A673 (cell line): ENCODE measurements around the gene ZNF74. TPM values are rescaled to one million over a fixed set of nuclear protein-coding genes. Genes with fewer than 3 reads are reported as not detected.
"Not testable (repeated sequence)": the region's sequence is repeated elsewhere in the genome, so short reads cannot be mapped to it uniquely, and the experiment has no call there.

Experiments
- BruUV-seq: library from RNA; stranded (reverse); fragments of 400-500 nt; replicated peaks from 2 replicates; lab custom pipeline; 2021; lab: Mats Ljungman, UMichigan
- CTCF ChIA-PET: fragments of 300-600 bp; sonication (Branson Sonifier 250); formaldehyde crosslinking; loops from one replicate; lab custom pipeline; 2022; ENCODE audit warnings: antibody characterized with exemption; lab: Charles Lee
- POLR2A ChIA-PET: fragments of 300-600 bp; sonication (Branson Sonifier 250); formaldehyde crosslinking; loops from one replicate; lab custom pipeline; 2022; ENCODE audit warnings: antibody characterized with exemption; ENCODE audit not compliant: low non-redundant PET; lab: Charles Lee
- DNase-seq: peaks from one replicate; pipeline ENCODE4 v3.0.0-alpha.2; 2015; ENCODE audit warnings: low spot score
- H3K27ac ChIP-seq: fragments of 200-600 bp; sonication (generic); 2 replicates; pipeline ENCODE4 v1.5.1; 2016; ENCODE audit warnings: mixed run types, low read depth, mild to moderate bottlenecking, mixed read lengths, antibody characterized with exemption, low read length; ENCODE audit not compliant: poor library complexity, severe bottlenecking
- H3K27me3 ChIP-seq: fragments of 200-600 bp; sonication (generic); replicated peaks from 2 replicates; pipeline ENCODE4 v1.6.1; 2017; ENCODE audit warnings: mixed run types, low read depth, mild to moderate bottlenecking, mixed read lengths, antibody characterized with exemption, low read length; ENCODE audit not compliant: insufficient read depth, poor library complexity
- H3K36me3 ChIP-seq: fragments of 200-600 bp; sonication (generic); 2 replicates; pipeline ENCODE4 v1.6.1; 2016; ENCODE audit warnings: mixed run types, mild to moderate bottlenecking, mixed read lengths, antibody characterized with exemption, low read length; ENCODE audit not compliant: insufficient read depth, poor library complexity, severe bottlenecking
- H3K4me1 ChIP-seq: fragments of 200-600 bp; sonication (generic); 2 replicates; pipeline ENCODE4 v1.6.1; 2017; ENCODE audit warnings: mixed run types, mild to moderate bottlenecking, mixed read lengths, antibody characterized with exemption, low read length; ENCODE audit not compliant: insufficient read depth, poor library complexity, severe bottlenecking
- H3K4me3 ChIP-seq: fragments of 200-600 bp; sonication (generic); 2 replicates; pipeline ENCODE4 v1.5.1; 2016; ENCODE audit warnings: low read depth, mixed run types, mild to moderate bottlenecking, mixed read lengths, low read length; ENCODE audit not compliant: poor library complexity, severe bottlenecking
- H3K9me3 ChIP-seq: fragments of 200-600 bp; sonication (generic); 2 replicates; pipeline ENCODE4 v1.6.1; 2016; ENCODE audit warnings: mixed run types, low read depth, mild to moderate bottlenecking, mixed read lengths, antibody characterized with exemption, low read length; ENCODE audit not compliant: poor library complexity, severe bottlenecking
- CTCF ChIP-seq: fragments of 300-800, 200-600 bp; sonication (generic); conservative IDR thresholded peaks from 2 replicates; pipeline ENCODE4 v1.5.1; 2017; ENCODE audit warnings: low read depth, mild to moderate bottlenecking, antibody characterized with exemption, low read length, moderate library complexity, mixed read lengths
- EZH2 ChIP-seq: fragments of 200-600 bp; sonication (generic); IDR thresholded peaks from 2 replicates; pipeline ENCODE4 v1.6.1; 2017; ENCODE audit warnings: borderline replicate concordance, low read depth, mild to moderate bottlenecking, mixed read lengths, antibody characterized with exemption, low read length; ENCODE audit not compliant: poor library complexity, severe bottlenecking
- intact Hi-C: fragments of 100-400 bp; cut with micrococcal nuclease; formaldehyde crosslinking; loops from one replicate; pipeline ENCODE4 v1.10.0; 2022; ENCODE audit not compliant: unreplicated experiment
- total RNA-seq: library from RNA; stranded (reverse); gene quantifications from 2 replicates; pipeline ENCODE4 v1.2.3, GENCODE V29; 2021

The ZNF74 gene
- total RNA-seq, 1 experiment from 2014 or later, result 37.2 TPM

DNA sequence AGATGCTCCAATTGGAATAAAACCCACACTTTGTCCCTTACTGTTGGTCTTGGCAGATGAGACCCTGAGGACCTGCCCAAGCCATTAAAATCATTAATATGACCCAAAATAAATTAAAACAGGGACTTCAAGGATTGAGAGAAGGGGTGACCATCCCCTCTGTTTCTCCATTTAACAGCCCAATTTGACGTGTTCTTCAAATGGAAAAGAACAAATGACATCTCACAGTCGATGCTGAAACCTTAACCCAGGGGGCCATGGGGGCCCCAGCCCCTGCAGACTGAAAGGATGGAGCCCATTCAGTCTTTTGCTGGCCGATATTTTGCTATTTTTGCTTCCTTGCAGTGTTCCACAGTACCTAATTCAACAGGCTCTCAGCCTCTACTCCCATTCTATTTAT is 20.5 kb downstream of the ZNF74 start:
- H3K4me1 ChIP-seq, result no peaks in the 10 kb centered on the region
- H3K27ac ChIP-seq, result no peak overlapping the region
- no peak for TF ChIP-seq EZH2
- no peak for TF ChIP-seq CTCF
- BruUV-seq, result no TSS peak
- no peaks in the 10 kb centered on the region for H3K36me3 ChIP-seq
- ChIA-PET CTCF (no interaction called here), POLR2A (no interaction called here)
- no peaks in the 10 kb centered on the region for H3K9me3 ChIP-seq
- DNase-seq, result no peak
- intact Hi-C loops, result loop anchor here (10.0 kb wide), 1 partner anchor 150 kb away; no protein-coding TSS in a partner anchor
- no peaks in the 10 kb centered on the region for H3K27me3 ChIP-seq
- H3K4me3 ChIP-seq, result no peak overlapping the region

DNA sequence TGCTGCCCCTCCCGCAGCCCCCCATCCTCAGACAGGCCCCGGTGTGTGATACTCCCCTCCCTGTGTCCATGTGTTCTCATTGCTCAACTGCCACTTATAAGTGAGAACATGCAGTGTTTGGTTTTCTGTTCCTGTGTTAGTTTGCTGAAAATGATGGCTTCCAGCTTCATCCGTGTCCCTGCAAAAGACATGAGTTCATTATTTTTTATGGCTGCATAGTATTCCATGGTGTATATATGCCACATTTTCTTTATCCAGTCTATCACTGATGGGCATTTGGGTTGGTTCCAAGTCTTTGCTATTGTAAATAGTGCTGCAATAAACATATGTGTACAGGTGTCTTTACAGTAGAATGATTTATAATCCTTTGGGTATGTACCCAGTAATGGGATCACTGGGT is 21.3 kb downstream of the ZNF74 start:
- H3K27ac ChIP-seq, BruUV-seq, CTCF ChIA-PET, H3K36me3 ChIP-seq, DNase-seq, H3K27me3 ChIP-seq, H3K4me1 ChIP-seq, H3K4me3 ChIP-seq, H3K9me3 ChIP-seq, POLR2A ChIA-PET: not testable (repeated sequence)
- intact Hi-C loops, result loop anchor here (5.0 to 10.0 kb wide), 2 partner anchors 150 to 282 kb away; no protein-coding TSS in a partner anchor

- H3K36me3 ChIP-seq, H3K4me1 ChIP-seq, H3K9me3 ChIP-seq, CTCF ChIA-PET, BruUV-seq, H3K27me3 ChIP-seq, POLR2A ChIA-PET, H3K27ac ChIP-seq, H3K4me3 ChIP-seq, DNase-seq: not testable (repeated sequence)
- intact Hi-C loops, result loop anchor here (5.0 to 10.0 kb wide), 2 partner anchors 149 to 282 kb away; no protein-coding TSS in a partner anchor
These were observed 21.7 kb downstream of the ZNF74 start for GRCh38 chr22:20415699-20416098.

DNA sequence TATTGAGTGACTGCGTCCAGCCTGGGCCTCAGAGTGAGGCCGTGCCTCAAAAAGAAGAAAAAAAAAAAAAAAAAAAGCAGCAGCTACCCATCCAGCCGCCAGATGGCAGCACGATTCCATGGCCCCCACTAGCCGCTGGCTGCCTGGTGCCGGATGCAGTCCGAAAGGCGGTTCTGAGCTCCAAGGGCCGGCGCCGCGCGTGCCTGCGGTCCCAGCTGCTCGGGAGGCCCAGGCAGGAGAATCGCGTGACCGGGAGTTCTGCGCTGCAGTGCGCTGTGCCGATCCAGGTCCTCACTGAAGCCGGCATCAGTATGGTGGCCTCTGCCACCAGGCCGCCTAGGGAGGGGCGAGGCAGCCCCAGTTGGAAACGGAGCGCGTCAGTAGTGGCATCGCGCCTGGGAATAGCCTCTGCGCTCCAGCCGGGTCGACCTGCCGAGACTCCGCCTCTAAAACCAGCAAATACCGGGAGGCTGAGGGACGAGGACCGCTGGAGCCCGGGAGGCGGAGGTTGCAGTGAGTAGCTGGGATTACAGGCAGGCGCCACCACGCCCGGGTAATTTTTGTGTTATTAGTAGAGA is 24.3 kb downstream of the ZNF74 start:
- Histone ChIP-seq H3K9me3 (no peaks in the 10 kb centered on the region), H3K36me3 (no peaks in the 10 kb centered on the region), H3K27me3 (no peaks in the 10 kb centered on the region), H3K4me3 (peak overlapping the region; percentile 52), H3K27ac (no peak overlapping the region), H3K4me1 (no peaks in the 10 kb centered on the region)
- CTCF ChIA-PET, result interaction anchor here (0.6 to 1.6 kb wide), 20 partner anchors 9 to 1572 kb away, joined by 3 to 36 read pairs (median 6); partner anchors contain the start of gene KLHL22
- POLR2A ChIA-PET, result interaction anchor here (0.6 to 0.7 kb wide), 2 partner anchors 99 to 155 kb away, joined by 3 to 24 read pairs; partner anchors contain the start of gene DGCR6L
- BruUV-seq, result no TSS peak
- peak; percentile 81 for DNase-seq
- TF ChIP-seq CTCF (peak; percentile 94), EZH2 (no peak)
- intact Hi-C loops, result loop anchor here (2.0 to 10.0 kb wide), 3 partner anchors 39 to 279 kb away; no protein-coding TSS in a partner anchor
